Loucy (cell line): Measurements from ENCODE around the gene DDX60.

Experiments
- EZH2phosphoT487 ChIP-seq: fragments of 200-600 bp; IDR thresholded peaks from 2 replicates; pipeline ENCODE4 v1.6.1; 2018; ENCODE audit warnings: antibody characterized with exemption, mild to moderate bottlenecking, moderate library complexity, borderline replicate concordance
- TF ChIP-seq, protein P1 (sequence below): fragments of 200-600 bp; sonication (generic); conservative IDR thresholded peaks from 2 replicates; pipeline ENCODE4 v1.5.1; 2014; ENCODE audit warnings: mild to moderate bottlenecking, antibody characterized with exemption, low read length

DNA sequence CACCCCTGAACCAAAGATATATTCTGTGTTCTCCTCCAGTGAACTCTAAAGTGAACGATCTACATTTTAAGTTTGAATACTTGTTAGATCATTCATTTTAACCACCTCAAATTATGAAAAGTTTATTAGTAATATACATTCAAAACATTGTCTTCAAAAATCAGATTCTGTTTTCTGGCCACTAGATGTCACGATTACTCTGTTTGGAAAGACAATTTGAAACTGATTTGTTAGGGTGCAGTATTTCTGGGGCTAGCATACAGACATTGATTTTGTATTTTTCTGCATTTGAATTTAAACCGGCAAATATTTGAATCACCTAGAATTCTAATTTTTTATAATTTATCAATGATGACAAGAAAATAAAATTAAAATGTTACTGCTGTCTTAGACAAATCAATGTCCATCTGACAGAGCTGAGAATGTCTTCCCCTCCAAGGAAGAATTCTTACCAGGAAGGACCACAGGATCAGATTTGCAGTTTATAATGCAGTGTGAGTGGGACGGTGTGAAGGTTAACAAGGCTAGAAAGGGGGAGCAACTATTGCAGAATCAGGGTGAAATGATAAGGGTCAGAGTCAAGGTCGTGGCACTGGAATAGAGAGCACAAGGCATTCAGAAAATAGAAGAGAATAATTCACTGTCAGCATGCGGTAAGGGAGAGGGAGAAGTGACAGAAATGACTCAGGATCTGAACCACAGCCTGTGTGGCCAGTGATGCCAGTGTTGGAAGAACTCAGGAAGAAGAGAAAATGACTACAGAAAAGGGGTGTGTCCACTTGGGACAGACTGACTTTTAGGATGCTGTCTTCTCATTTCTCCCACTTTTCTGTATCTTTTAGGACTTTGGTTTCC is 134.6 kb downstream of the DDX60 start:
- TF ChIP-seq, protein P1, sequence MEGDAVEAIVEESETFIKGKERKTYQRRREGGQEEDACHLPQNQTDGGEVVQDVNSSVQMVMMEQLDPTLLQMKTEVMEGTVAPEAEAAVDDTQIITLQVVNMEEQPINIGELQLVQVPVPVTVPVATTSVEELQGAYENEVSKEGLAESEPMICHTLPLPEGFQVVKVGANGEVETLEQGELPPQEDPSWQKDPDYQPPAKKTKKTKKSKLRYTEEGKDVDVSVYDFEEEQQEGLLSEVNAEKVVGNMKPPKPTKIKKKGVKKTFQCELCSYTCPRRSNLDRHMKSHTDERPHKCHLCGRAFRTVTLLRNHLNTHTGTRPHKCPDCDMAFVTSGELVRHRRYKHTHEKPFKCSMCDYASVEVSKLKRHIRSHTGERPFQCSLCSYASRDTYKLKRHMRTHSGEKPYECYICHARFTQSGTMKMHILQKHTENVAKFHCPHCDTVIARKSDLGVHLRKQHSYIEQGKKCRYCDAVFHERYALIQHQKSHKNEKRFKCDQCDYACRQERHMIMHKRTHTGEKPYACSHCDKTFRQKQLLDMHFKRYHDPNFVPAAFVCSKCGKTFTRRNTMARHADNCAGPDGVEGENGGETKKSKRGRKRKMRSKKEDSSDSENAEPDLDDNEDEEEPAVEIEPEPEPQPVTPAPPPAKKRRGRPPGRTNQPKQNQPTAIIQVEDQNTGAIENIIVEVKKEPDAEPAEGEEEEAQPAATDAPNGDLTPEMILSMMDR, result peak; percentile 82
- TF ChIP-seq EZH2phosphoT487, result no peak
